ENCODE measurements around the gene IRX5. TPM values are rescaled to one million over a fixed set of nuclear protein-coding genes. Genes with fewer than 3 reads are reported as not detected.

IRX5 gene
- total RNA-seq, 3 donors from 2014 or later: 10.9 to 119 (median 59.0) TPM

GRCh38 chr16:54947616-54948015, 17.0 kb downstream of the IRX5 start:
- Histone ChIP-seq H3K4me3 (no peak overlapping the region), H3K4me1 (no peaks in the 10 kb centered on the region), H3K27me3 (no peaks in the 10 kb centered on the region), H3K9me3 (no peaks in the 10 kb centered on the region), H3K27ac (peak overlapping the region in 1 of 2 donors; percentile 43), H3K36me3 (no peaks in the 10 kb centered on the region)
- intact Hi-C loops (cut with DNase I; ENCODE audit: low total_unique reads): no loop called here
- DNase-seq (ENCODE audit: low spot score in 2 of 2): no peak
- no peak for TF ChIP-seq CTCF (IDR thresholded peaks at IDR 0.05)
- no peak for TF ChIP-seq POLR2A (IDR thresholded peaks at IDR 0.05)
- TF ChIP-seq POLR2AphosphoS5 (IDR thresholded peaks at IDR 0.05): no peak

GRCh38 chr16:54952195-54952594, 21.5 kb downstream of the IRX5 start:
- no peaks in the 10 kb centered on the region for H3K4me1 ChIP-seq
- DNase-seq (ENCODE audit: low spot score in 2 of 2): no peak
- H3K36me3 ChIP-seq: no peaks in the 10 kb centered on the region
- intact Hi-C loops (cut with DNase I; ENCODE audit: low total_unique reads): no loop called here
- H3K27me3 ChIP-seq: no peaks in the 10 kb centered on the region
- no peak for TF ChIP-seq POLR2AphosphoS5 (IDR thresholded peaks at IDR 0.05)
- no peak for TF ChIP-seq POLR2A (IDR thresholded peaks at IDR 0.05)
- no peak for TF ChIP-seq CTCF (IDR thresholded peaks at IDR 0.05)
- H3K4me3 ChIP-seq: no peak overlapping the region
- no peak overlapping the region for H3K27ac ChIP-seq
- no peaks in the 10 kb centered on the region for H3K9me3 ChIP-seq

GRCh38 chr16:54953461-54953860, 22.8 kb downstream of the IRX5 start:
- H3K36me3 ChIP-seq: no peaks in the 10 kb centered on the region
- no peaks in the 10 kb centered on the region for H3K9me3 ChIP-seq
- H3K27me3 ChIP-seq: no peaks in the 10 kb centered on the region
- no peak for DNase-seq (ENCODE audit: low spot score in 2 of 2)
- intact Hi-C loops (cut with DNase I; ENCODE audit: low total_unique reads): no loop called here
- no peaks in the 10 kb centered on the region for H3K4me1 ChIP-seq
- no peak overlapping the region for H3K4me3 ChIP-seq
- no peak overlapping the region for H3K27ac ChIP-seq
- no peak for TF ChIP-seq CTCF (IDR thresholded peaks at IDR 0.05)
- TF ChIP-seq POLR2A (IDR thresholded peaks at IDR 0.05): no peak
- no peak for TF ChIP-seq POLR2AphosphoS5 (IDR thresholded peaks at IDR 0.05)

GRCh38 chr16:54954220-54954619, 23.6 kb downstream of the IRX5 start:
- H3K36me3 ChIP-seq: no peaks in the 10 kb centered on the region
- TF ChIP-seq POLR2AphosphoS5 (IDR thresholded peaks at IDR 0.05) (no peak), POLR2A (IDR thresholded peaks at IDR 0.05) (no peak), CTCF (IDR thresholded peaks at IDR 0.05) (no peak)
- intact Hi-C loops (cut with DNase I; ENCODE audit: low total_unique reads): no loop called here

GRCh38 chr16:54955757-54956156, 25.1 kb downstream of the IRX5 start:
- H3K27me3 ChIP-seq: no peaks in the 10 kb centered on the region
- H3K4me1 ChIP-seq: no peaks in the 10 kb centered on the region
- no peaks in the 10 kb centered on the region for H3K9me3 ChIP-seq
- intact Hi-C loops (cut with DNase I; ENCODE audit: low total_unique reads): no loop called here
- H3K27ac ChIP-seq: no peak overlapping the region
- DNase-seq (ENCODE audit: low spot score in 2 of 2): no peak
- H3K36me3 ChIP-seq: no peaks in the 10 kb centered on the region
- no peak overlapping the region for H3K4me3 ChIP-seq
- TF ChIP-seq CTCF (IDR thresholded peaks at IDR 0.05) (no peak), POLR2A (IDR thresholded peaks at IDR 0.05) (no peak), POLR2AphosphoS5 (IDR thresholded peaks at IDR 0.05) (no peak)

More at GRCh38 chr16:54954220-54954619, 23.6 kb downstream of the IRX5 start:
- Histone ChIP-seq H3K4me1 (no peaks in the 10 kb centered on the region), H3K27me3 (no peaks in the 10 kb centered on the region), H3K4me3 (no peak overlapping the region), H3K27ac (no peak overlapping the region), H3K9me3 (no peaks in the 10 kb centered on the region)
- DNase-seq (ENCODE audit: low spot score in 2 of 2): no peak
